Stimulated activated CD4-positive, alpha-beta T cell treated with anti-CD3 and anti-CD28 coated beads, Interleukin-2, amount 100 ng/mL, for 48 hours (primary cell): ENCODE data around the gene RRP9.
"Not testable (repeated sequence)": the region's sequence is repeated elsewhere in the genome, so short reads cannot be mapped to it uniquely, and the experiment has no call there.

Source experiments
- DNase-seq, 2 donors: peaks; one replicate each; pipeline ENCODE4 v3.0.0-alpha.2; 2020

Gene RRP9

GRCh38 chr3:51937014-51937413 lies 4.7 kb downstream of the RRP9 start:
- no peak for DNase-seq

GRCh38 chr3:51935886-51936755 lies 5.6 kb downstream of the RRP9 start:
- no peak for DNase-seq

- no peak for DNase-seq
Observed at GRCh38 chr3:51934991-51935885, 6.5 kb downstream of the RRP9 start.

GRCh38 chr3:51934139-51934850 lies 7.4 kb downstream of the RRP9 start:
- no peak for DNase-seq

GRCh38 chr3:51933471-51934138 lies 8.1 kb downstream of the RRP9 start:
- DNase-seq: no peak

GRCh38 chr3:51932471-51933370 lies 9.0 kb downstream of the RRP9 start:
- no peak for DNase-seq

DNA sequence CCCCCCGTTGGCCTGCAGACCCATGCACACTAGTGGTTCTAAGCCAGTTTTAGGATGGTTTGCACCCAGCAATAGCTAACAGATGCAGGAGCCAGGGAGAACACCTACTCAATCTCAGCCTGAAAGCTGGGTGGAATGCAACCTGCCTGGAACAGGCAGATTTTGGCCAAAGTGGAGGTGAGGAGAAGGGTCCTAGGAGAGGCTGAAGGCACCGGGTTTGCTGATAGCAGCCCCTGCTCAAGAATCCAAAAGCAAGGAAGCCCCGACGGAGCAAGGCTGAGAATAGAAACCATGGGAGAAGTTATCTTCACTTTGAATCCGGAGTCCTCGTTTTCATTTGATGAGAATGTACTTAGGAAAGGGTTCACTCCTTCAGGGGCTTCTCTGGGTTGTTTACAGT lies 9.9 kb downstream of the RRP9 start:
- no peak for DNase-seq

DNA sequence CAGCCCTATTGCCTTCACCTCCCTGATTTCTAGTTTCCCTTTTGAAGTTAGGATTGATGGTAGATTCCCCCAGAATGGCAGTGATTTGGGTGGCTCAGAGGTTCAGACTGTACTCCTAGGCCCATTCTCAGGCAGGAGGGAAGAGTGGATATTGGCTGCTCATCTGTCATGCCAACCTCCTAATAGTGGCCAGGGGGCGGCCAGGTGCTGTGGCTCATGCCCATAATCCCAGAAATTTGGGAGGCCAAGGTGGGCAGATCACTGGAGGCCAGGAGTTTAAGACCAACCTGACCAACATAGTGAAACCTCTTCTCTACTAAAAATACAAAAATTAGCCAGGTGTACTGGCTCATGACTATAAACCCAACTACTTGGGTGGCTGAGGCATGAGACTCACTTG lies 11.3 kb downstream of the RRP9 start:
- DNase-seq: no peak

DNA sequence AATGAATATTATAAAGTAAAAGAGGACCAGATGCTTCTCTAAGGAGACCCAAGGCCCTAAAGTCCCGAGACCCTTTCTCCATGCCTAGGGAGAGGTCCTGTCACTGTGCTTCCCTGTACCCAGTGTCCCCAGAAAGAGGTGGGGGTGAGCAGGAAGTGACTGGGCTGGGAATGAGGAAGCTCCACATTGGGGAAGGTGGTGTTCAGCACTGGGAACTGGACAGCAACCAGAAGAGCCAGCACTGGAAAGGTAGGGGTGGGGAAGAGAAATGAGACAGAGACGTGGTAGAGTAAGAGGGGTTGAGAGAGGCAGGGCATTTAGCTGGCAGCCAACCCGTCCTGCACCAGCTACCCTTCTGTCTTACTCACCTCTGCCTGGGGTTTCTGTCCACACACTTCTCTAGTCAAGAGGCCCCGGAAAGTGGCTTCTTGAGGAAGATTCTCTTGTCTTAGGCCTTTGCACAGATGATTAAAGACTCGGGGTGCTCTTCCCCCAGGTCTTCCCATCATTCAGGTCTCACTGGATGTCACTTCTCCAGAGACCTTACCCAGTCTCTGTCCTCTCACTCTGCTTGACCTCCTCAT lies 12.2 kb downstream of the RRP9 start:
- DNase-seq: no peak

- DNase-seq: not testable (repeated sequence)
Observed at GRCh38 chr3:51928981-51929380, 12.7 kb downstream of the RRP9 start.

GRCh38 chr3:51928438-51928837 lies 13.3 kb downstream of the RRP9 start:
- DNase-seq: no peak

DNA sequence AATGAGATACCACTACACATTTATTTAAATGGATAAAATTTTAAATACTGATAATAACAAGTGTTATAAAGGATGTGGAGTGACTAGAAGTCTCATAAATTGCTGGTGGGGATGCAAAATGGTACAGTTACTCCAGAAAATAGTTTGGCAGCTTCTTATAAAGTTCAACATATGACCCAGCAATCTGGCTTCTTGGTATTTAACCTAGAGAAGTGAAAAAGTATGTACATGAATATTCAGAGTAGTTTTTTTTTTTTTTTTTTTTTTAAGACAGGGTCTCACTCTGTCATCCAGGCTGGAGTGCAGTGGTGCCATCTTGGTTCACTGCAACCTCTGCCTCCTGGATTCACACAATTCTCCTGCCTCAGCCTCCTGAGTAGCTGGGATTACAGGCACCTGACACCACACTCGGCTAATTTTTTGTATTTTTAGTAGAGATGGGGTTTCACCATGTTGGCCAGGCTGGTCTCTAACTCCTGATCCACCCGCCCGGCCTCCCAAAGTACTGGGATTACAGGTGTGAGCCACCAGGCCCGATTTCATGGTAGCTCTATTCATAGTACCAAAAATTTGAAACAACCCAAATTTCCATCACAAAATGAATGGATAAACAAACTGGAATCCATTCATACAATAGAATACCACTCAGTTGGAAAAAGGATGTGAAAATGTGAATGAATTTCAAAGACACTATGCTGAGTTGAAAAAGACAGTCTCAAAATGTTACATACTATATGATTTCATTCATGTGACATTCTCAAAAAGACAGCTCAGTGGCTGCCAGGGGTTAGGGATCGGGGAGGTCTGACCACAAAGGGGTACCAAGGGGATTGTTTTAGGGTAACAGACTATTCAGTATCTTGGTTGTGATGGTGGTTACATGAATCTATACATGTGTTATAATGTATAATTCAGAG lies 14.4 kb downstream of the RRP9 start:
- no peak for DNase-seq

GRCh38 chr3:51921081-51921578 lies 20.6 kb downstream of the RRP9 start:
- DNase-seq: no peak

- DNase-seq: no peak
Observed at GRCh38 chr3:51916418-51916817, 25.3 kb downstream of the RRP9 start.

DNA sequence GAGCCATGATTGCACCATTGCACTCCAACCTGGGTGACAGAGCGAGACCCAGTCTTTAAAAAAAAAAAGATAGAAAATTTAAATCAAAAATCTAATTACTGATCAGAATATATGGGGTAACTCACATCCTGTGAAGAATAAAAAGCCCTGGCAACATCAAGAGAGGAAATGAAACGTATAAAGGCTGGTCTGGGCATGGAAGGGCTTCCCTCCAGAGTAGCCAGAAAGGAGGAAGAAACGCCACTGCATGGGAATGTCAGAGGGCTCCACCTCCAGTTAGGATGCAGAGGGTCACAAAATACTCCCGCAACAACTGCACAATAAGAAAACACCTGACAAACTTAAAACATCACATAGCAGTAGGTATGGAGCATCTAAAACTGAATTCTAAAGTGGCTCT lies 33.7 kb downstream of the RRP9 start:
- no peak for DNase-seq

GRCh38 chr3:51904034-51904823 lies 37.5 kb downstream of the RRP9 start:
- no peak for DNase-seq

- peak; percentile 3 to 7 for DNase-seq
Observed at GRCh38 chr3:51902361-51902760, 39.3 kb downstream of the RRP9 start.

DNA sequence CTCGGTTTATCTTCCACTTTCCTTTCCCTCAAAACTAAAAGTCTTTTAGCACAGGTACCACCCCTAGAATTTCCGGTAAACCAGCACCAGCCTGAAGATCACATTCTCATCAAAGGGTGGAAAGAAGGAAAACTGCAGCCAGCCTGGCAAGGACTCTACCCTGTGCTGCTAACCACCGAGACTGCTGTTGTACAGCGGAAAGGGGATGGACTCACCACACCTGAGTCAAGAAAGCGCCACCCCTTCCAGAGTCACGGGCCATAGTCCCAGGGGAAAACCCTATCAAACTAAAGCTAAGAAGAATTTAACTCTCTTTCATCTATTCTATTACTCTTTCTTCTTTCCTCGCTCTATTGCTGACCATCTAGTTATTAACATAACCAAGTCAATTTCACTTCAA lies 41.7 kb downstream of the RRP9 start:
- not testable (repeated sequence) for DNase-seq

DNA sequence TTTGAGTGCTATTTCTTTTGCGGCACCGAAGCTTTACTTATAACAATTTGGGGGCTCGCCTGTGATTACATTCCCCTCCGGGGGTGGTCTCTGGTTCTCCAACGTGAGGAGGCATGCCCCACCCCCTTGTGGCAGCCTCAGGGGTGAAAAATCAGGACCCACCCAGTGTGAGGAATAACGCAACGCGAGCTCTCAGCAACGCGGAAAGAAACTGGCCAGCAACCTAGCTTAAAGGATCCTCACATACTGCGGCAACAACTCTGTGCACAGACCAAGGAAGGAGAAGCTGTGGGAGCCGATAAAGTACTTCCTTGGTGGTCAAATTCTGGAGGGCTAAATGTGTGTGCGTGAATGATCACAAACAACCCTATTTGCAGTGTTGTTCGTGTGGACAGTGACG lies 44.3 kb downstream of the RRP9 start:
- no peak for DNase-seq
